ENCODE results near the gene TADA1.
"Not testable (repeated sequence)": the region's sequence is repeated elsewhere in the genome, so short reads cannot be mapped to it uniquely, and the experiment has no call there.

Gene TADA1

GRCh38 chr1:166895766-166896165 lies 19.7 kb upstream of the TADA1 start:
- DNase-seq (ENCODE audit: low read depth in 1 of 2, low spot score in 1 of 2): no peak

- no peak for DNase-seq (ENCODE audit: low read depth in 1 of 2, low spot score in 1 of 2)
Observed at GRCh38 chr1:166889776-166890175, 13.7 kb upstream of the TADA1 start.

GRCh38 chr1:166888373-166889111 lies 12.5 kb upstream of the TADA1 start:
- no peak for DNase-seq (ENCODE audit: low read depth in 1 of 2, low spot score in 1 of 2)

DNA sequence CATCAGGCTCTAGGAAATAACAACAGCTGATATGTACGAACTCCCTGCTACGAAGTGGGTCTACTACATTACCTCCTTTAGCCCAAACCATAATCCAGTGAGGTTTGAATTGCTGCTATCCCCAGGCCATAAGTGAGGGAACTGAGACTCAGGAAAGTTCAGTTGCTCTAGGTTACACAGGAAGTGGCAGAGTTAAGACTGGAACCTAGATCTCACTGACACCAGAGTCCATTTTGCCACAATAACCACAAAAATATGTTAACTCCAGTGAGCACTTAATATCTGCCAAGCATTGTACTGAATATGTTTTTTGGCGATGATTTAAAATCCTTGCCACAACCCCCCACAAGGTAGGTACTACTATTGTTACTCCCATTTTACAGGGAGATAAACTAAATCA lies 8.9 kb upstream of the TADA1 start:
- no peak for DNase-seq (ENCODE audit: low read depth in 1 of 2, low spot score in 1 of 2)

DNA sequence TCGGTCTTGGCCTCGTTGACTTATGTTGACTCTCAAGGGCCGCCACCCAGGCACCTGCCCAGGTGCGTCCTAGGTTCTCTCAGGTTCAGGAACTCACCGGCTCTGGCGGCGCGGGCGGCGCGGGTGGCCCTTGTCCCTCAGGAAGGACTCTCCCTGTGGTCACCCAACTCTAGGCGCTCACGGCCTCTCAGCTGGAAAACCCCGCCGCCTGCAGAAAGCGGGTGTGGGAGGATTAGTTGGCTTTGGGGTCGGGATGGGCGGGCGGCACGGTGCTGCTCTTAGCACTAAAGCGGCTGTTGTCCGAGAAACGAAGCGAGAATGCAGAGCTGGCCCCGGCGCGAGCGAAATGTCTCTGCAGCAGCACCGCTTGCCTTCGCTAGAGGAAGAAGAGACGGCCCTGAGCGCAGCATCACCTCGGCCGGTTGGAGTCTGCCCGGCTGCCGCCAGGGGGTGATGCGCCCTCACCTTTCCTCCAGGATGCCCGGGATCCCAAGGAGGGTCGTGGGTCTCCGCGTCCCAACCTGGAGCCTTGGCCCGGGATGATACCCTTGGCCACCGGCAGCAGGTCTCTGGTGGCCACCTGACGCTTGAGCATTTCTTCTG lies 8.1 kb upstream of the TADA1 start:
- DNase-seq (ENCODE audit: low read depth in 1 of 2, low spot score in 1 of 2): peak in 1 of 2 donors; percentile 10

- no peak for DNase-seq (ENCODE audit: low read depth in 1 of 2, low spot score in 1 of 2)
Observed at GRCh38 chr1:166882893-166883292, 6.8 kb upstream of the TADA1 start.

- DNase-seq (ENCODE audit: low read depth in 1 of 2, low spot score in 1 of 2): not testable (repeated sequence)
Observed at GRCh38 chr1:166878173-166878917, 2.3 kb upstream of the TADA1 start.

- DNase-seq (ENCODE audit: low read depth in 1 of 2, low spot score in 1 of 2): no peak
Observed at GRCh38 chr1:166876540-166876838, 425 bp upstream of the TADA1 start.

DNA sequence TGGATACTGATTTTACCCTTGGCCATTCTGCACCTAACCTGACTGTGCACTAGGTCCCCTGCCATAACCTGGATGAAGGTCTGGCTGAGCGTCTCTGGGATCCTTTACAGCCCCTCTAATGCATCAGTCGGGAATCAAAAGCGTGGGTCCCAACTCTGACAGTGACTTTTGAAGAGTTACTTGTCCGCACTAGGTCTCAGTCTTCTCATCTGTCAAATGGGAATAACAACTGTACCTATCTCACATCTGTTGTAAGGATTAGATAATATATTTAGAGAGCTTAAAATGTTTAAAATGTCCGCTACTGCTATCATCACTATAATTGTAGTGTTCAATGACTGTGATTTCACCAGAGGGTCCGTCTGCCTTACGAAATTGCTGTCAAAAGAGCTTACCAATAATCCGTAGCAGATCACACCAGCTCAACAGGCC lies 746 bp downstream of the TADA1 start:
- no peak for DNase-seq (ENCODE audit: low read depth in 1 of 2, low spot score in 1 of 2)

GRCh38 chr1:166874464-166874863 lies 1.6 kb downstream of the TADA1 start:
- no peak for DNase-seq (ENCODE audit: low read depth in 1 of 2, low spot score in 1 of 2)

DNA sequence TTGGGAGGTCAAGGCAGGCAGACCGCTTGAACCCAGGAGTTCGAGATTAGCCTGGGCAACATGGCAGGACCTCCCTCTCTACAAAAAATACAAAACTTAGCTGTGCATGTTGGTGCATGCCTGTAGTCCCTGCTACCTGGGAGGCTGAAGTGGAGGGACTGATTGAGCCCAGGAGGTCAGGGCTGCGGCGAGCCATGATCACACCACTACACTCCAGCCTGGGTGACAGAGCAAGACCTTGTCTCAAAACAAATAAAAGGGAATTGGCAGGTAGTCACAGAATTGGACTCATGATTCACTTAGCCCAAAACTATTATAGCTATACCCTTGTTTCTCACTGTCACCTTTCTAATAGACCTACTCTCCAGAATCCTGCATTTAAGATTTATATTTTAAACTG lies 5.5 kb downstream of the TADA1 start:
- no peak for DNase-seq (ENCODE audit: low read depth in 1 of 2, low spot score in 1 of 2)

DNA sequence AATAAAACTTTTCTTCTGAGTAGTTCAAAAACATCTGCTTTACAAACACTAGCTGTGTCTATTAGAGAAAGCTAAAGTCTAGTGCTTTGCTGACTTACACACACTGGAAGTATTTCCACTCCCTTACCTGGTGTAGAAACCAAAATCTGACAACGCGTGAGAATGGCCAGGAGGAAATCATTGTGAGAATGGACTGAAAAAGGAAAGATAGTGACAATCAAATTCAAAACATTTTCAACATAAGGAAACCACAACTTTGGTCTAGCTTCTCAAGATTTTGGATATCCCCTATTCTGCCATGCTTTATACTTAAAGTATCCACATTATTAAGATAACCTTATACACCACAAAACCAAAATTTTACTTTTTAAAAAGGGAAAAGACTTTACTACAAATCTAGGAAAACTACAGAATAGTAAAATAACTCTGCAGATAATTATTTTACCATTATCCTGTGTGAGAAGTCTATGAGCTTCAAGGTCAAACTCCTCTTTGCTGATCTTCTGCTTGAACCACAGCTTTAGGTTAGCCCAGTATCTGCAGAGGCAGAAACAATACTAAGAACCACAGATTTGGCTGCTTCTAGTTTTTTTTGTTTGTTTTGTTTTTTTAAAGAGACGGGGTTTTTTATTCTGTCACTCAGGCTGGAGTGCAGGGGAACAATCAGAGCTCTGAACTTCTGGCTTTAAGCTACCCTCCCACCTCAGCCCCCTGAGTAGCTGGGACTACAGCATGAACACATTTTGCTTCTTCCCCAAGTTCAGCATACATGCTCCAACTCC lies 6.6 kb downstream of the TADA1 start:
- DNase-seq (ENCODE audit: low read depth in 1 of 2, low spot score in 1 of 2): no peak

DNA sequence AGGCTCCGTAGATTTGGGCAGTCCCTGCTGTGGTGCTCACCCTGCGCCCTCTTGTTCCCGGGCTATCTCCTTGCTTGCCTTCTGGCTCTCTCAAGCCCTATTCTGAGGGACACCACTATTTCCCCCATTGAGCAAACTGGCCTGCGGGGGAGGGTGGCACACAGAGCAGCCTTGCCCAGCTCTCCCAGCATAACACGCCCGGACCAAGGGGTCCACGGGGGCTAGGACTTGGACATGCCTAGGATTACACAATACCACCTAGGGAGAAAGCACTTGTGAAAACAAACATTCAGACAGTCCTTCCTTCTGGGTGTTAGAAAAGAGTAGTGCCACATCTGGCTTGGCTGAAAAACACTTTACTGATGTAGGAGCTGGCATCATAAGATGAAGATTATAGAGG lies 7.4 kb downstream of the TADA1 start:
- DNase-seq (ENCODE audit: low read depth in 1 of 2, low spot score in 1 of 2): no peak

GRCh38 chr1:166865926-166866325 lies 10.1 kb downstream of the TADA1 start:
- no peak for DNase-seq (ENCODE audit: low read depth in 1 of 2, low spot score in 1 of 2)

DNA sequence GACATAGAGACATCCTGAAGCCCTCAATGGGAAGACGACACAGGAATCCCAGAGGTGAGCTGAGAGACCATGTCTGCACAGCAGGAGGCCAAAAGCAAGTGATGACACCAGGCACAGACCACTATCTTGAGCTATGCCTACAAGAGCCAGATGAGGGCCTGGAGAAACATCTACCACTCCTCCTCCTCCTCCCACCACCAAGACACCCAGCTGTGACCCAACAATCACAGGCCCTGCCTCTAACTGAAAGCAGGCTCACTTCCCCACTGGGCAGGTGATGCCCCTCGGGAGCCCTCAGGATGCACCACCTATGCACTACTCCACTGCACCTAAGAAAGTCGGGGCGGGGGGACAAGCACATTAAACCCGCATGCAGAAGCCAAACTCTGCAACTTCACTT lies 16.5 kb downstream of the TADA1 start:
- DNase-seq (ENCODE audit: low read depth in 1 of 2, low spot score in 1 of 2): no peak

DNA sequence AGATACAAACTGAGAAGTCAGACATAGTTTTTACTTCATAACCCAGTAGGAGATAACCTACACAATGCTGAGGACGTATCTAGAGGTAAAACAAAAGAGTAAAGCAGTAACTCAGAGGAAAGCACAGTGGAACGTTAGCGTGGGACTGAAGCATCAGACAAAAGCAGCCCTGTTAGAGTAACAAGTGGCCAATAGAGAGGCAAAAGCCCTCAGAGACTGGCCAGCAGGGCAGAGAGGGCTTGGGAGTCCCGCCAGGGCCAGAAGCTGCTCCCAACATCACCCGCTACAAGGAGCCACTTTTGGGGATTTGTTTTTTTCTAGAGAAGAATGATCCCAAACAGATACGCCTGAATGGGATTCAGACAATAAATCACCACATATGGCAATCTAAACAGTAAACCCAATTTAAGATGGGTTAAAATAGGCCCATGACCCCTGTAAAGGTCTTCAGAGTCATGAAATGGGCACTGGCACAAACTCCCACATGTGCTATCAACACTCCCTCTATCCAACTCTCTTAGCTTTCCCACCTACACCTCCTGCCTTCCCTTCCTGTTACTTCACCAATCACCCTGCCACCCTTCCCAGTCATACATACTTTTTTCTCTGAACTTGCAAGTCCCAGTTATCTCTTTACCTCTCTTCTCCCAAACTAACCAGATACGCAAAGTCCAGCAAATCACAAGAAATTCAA lies 17.2 kb downstream of the TADA1 start:
- DNase-seq (ENCODE audit: low read depth in 1 of 2, low spot score in 1 of 2): no peak

GRCh38 chr1:166857995-166858394 lies 18.1 kb downstream of the TADA1 start:
- no peak for DNase-seq (ENCODE audit: low read depth in 1 of 2, low spot score in 1 of 2)

- DNase-seq (ENCODE audit: low read depth in 1 of 2, low spot score in 1 of 2): no peak
Observed at GRCh38 chr1:166855558-166855957, 20.5 kb downstream of the TADA1 start.

DNA sequence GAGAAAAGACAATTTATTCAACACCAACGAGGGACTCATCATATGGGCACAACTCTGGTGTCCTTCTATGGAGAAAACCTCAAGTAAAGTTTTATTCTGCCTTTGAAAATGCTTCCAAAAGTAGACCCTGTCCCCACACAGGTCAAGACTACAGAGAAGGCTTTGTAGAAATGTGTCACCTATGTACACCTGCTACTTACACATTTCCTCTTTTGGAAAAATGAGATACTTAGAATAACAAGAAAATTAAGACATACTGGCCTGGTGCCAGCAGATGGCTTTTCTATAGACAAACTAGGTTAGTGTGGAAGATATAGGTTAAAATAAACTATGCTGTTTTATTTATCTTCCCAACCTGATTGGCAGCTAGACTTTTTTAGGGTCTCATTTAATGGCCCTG lies 23.1 kb downstream of the TADA1 start:
- DNase-seq (ENCODE audit: low read depth in 1 of 2, low spot score in 1 of 2): no peak

GRCh38 chr1:166849135-166849534 lies 26.9 kb downstream of the TADA1 start:
- DNase-seq (ENCODE audit: low read depth in 1 of 2, low spot score in 1 of 2): no peak

- no peak for DNase-seq (ENCODE audit: low read depth in 1 of 2, low spot score in 1 of 2)
Observed at GRCh38 chr1:166848193-166848592, 27.9 kb downstream of the TADA1 start.
